GM10266 (cell line): Measurements from ENCODE around the gene C20orf204.
"Not testable (repeated sequence)": the region's sequence is repeated elsewhere in the genome, so short reads cannot be mapped to it uniquely, and the experiment has no call there.

ENCODE experiments used
- DNase-seq: peaks from one replicate; pipeline ENCODE4 v3.0.0; 2012; ENCODE audit errors: extremely low spot score
- CTCF ChIP-seq: IDR thresholded peaks from 2 replicates; pipeline ENCODE4 v1.5.1; 2012; ENCODE audit warnings: mild to moderate bottlenecking, low read depth; ENCODE audit not compliant: control insufficient read depth, insufficient read depth; ENCODE audit errors: missing control alignments

Gene C20orf204

GRCh38 chr20:64084685-64085152 is 48.7 kb downstream of the C20orf204 start:
- no peak for DNase-seq

GRCh38 chr20:64086801-64087200 is 50.8 kb downstream of the C20orf204 start:
- TF ChIP-seq CTCF, result no peak
- no peak for DNase-seq

More at GRCh38 chr20:64084685-64085152, 48.7 kb downstream of the C20orf204 start:
- no peak for TF ChIP-seq CTCF

- DNase-seq, result not testable (repeated sequence)
These were observed 51.3 kb downstream of the C20orf204 start for GRCh38 chr20:64087226-64087825.

- DNase-seq, result not testable (repeated sequence)
These were observed 52.6 kb downstream of the C20orf204 start for GRCh38 chr20:64088586-64088985.
